ENCODE data around the gene SGCA. TPM values are rescaled to one million over a fixed set of nuclear protein-coding genes. Genes with fewer than 3 reads are reported as not detected.

Gene SGCA
- total RNA-seq, 1 donor from 2014 or later = 78.5 TPM

- intact Hi-C loops (cut with DNase I) = no loop called here
- no peak for DNase-seq (ENCODE audit: low spot score in 2 of 2)
- TF ChIP-seq, protein P1, sequence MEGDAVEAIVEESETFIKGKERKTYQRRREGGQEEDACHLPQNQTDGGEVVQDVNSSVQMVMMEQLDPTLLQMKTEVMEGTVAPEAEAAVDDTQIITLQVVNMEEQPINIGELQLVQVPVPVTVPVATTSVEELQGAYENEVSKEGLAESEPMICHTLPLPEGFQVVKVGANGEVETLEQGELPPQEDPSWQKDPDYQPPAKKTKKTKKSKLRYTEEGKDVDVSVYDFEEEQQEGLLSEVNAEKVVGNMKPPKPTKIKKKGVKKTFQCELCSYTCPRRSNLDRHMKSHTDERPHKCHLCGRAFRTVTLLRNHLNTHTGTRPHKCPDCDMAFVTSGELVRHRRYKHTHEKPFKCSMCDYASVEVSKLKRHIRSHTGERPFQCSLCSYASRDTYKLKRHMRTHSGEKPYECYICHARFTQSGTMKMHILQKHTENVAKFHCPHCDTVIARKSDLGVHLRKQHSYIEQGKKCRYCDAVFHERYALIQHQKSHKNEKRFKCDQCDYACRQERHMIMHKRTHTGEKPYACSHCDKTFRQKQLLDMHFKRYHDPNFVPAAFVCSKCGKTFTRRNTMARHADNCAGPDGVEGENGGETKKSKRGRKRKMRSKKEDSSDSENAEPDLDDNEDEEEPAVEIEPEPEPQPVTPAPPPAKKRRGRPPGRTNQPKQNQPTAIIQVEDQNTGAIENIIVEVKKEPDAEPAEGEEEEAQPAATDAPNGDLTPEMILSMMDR (IDR thresholded peaks at IDR 0.05) = no peak
- no peaks in the 10 kb centered on the region for H3K9me3 ChIP-seq
- H3K4me1 ChIP-seq = peaks cover 8 to 24% of the 10 kb centered on the region in 2 donors
- no peak overlapping the region for H3K4me3 ChIP-seq
- H3K27ac ChIP-seq = peak overlapping the region; percentile 97 to 99
- H3K27me3 ChIP-seq = no peaks in the 10 kb centered on the region
- H3K36me3 ChIP-seq = peaks cover 67 to 74% of the 10 kb centered on the region in 2 donors
These were observed 22.1 kb downstream of the SGCA start for GRCh38 chr17:50187751-50188530.

DNA sequence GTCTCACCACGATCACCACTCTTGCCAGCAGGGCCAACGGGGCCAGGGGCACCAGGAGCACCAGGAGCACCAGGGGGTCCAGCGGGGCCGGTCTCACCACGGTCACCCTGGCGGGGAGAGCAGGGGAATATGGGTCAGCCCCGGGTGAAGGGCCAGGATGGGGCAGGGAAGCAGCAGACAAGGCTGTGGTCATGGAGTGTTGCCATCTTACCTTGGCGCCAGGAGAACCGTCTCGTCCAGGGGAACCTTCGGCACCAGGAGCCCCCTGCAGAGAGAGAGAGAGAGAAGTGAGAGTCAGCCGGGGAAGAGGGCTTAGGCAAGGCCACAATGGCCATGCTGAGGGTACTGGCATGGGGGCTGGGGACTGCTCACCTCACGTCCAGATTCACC, 22.7 kb downstream of the SGCA start:
- no peak for DNase-seq (ENCODE audit: low spot score in 2 of 2)
- Histone ChIP-seq H3K4me1 (peaks cover 8 to 24% of the 10 kb centered on the region in 2 donors), H3K36me3 (peaks cover 73 to 79% of the 10 kb centered on the region in 2 donors), H3K27me3 (no peaks in the 10 kb centered on the region), H3K4me3 (no peak overlapping the region), H3K27ac (peak overlapping the region; percentile 97 to 99), H3K9me3 (no peaks in the 10 kb centered on the region)
- intact Hi-C loops (cut with DNase I) = no loop called here
- TF ChIP-seq, protein P1 (IDR thresholded peaks at IDR 0.05) = no peak

GRCh38 chr17:50188921-50189549, 23.2 kb downstream of the SGCA start:
- Histone ChIP-seq H3K27me3 (no peaks in the 10 kb centered on the region), H3K9me3 (no peaks in the 10 kb centered on the region), H3K36me3 (peaks cover 78 to 84% of the 10 kb centered on the region in 2 donors), H3K4me3 (no peak overlapping the region), H3K4me1 (peaks cover 6 to 23% of the 10 kb centered on the region in 2 donors), H3K27ac (peak overlapping the region; percentile 97 to 99)
- TF ChIP-seq, protein P1 (IDR thresholded peaks at IDR 0.05) = no peak
- intact Hi-C loops (cut with DNase I) = no loop called here
- DNase-seq (ENCODE audit: low spot score in 2 of 2) = no peak

DNA sequence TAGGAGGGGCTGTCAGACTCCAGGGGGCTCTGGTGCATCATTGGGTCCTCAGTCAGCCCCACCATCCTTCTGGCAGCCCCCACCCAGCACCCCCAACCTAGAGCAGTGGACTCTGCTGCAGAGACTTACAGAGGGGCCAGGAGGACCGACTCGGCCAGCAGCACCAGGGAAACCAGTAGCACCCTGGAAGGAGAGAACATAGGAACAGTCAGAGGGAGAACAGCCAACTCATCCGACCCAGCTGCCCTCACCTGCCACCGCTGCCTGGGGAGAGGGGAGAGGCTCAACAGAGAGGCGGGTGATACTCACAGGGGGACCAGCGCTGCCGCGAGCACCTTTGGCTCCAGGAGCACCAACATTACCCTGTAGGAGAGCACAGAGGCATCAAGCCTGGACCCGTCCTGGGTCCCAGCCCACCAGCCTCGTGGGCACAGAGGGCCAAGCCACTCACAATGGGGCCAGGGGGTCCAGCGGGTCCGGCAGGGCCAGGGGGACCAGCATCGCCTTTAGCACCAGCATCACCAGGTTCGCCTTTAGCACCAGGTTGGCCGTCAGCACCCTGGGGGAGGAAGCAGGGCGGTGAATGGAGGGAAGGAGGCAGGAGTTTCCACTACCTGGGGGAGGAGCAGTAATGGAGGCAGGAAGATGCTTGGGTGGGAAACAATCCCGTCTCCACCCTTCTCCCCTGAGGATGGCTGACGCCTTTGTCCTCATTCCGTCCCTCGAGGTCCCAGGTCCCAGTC, 23.9 kb downstream of the SGCA start:
- Histone ChIP-seq H3K9me3 (no peaks in the 10 kb centered on the region), H3K4me3 (no peak overlapping the region), H3K27ac (peak overlapping the region; percentile 97 to 99), H3K27me3 (no peaks in the 10 kb centered on the region), H3K36me3 (peaks cover 85 to 91% of the 10 kb centered on the region in 2 donors), H3K4me1 (peaks cover 2 to 22% of the 10 kb centered on the region in 2 donors)
- no peak for DNase-seq (ENCODE audit: low spot score in 2 of 2)
- intact Hi-C loops (cut with DNase I) = no loop called here
- TF ChIP-seq, protein P1 (IDR thresholded peaks at IDR 0.05) = no peak

DNA sequence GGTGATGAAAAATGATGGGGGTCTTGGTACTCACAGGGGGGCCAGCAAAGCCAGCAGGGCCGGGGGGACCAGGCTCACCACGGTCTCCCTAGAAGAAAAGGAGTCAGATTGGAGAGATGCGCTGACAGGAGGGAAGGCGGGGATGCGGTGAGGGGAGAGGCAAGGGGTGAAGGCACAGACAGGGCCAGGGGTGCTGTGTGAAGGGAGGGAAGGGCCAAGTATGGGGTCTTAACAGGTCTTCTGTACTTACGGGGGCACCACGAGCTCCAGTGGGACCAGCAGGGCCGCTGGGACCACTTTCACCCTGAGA, 24.4 kb downstream of the SGCA start:
- Histone ChIP-seq H3K36me3 (peaks cover 90 to 96% of the 10 kb centered on the region in 2 donors), H3K4me1 (peaks cover 0 to 19% of the 10 kb centered on the region in 2 donors), H3K27me3 (no peaks in the 10 kb centered on the region), H3K27ac (peak overlapping the region; percentile 97 to 99), H3K4me3 (no peak overlapping the region), H3K9me3 (no peaks in the 10 kb centered on the region)
- no peak for DNase-seq (ENCODE audit: low spot score in 2 of 2)
- TF ChIP-seq, protein P1 (IDR thresholded peaks at IDR 0.05) = no peak
- intact Hi-C loops (cut with DNase I) = no loop called here
